GM20000 (cell line): ENCODE measurements around the gene GDF2.

Experiments used
- DNase-seq: peaks from one replicate; pipeline ENCODE4 v3.0.0; 2012; ENCODE audit warnings: low spot score
- TF ChIP-seq, protein P1 (sequence below): IDR thresholded peaks from 2 replicates; pipeline ENCODE4 v1.5.1; 2012; ENCODE audit warnings: mild to moderate bottlenecking, control low read depth; ENCODE audit errors: extremely low read depth, missing control alignments

GDF2 gene

DNA sequence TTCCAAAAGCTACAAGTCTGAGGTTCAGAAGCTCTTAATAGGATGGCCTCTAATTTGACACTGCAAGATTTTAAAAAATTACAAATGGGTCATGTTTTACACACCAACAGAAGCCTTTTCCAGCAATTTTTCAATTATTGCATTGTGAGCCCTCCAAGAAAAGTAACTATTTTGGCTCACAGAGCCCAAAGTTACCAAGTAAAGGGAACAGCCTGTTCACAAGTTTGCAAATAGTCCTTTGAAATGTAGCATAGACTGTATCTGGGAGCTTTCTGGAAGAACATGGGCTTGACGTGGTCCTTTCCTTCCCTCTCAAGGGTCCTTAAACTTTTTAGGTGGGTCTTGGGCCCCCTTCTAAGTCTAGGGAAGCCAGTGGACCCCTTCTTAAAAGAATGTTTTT, 23.5 kb upstream of the GDF2 start:
- no peak for DNase-seq
- TF ChIP-seq, protein P1, sequence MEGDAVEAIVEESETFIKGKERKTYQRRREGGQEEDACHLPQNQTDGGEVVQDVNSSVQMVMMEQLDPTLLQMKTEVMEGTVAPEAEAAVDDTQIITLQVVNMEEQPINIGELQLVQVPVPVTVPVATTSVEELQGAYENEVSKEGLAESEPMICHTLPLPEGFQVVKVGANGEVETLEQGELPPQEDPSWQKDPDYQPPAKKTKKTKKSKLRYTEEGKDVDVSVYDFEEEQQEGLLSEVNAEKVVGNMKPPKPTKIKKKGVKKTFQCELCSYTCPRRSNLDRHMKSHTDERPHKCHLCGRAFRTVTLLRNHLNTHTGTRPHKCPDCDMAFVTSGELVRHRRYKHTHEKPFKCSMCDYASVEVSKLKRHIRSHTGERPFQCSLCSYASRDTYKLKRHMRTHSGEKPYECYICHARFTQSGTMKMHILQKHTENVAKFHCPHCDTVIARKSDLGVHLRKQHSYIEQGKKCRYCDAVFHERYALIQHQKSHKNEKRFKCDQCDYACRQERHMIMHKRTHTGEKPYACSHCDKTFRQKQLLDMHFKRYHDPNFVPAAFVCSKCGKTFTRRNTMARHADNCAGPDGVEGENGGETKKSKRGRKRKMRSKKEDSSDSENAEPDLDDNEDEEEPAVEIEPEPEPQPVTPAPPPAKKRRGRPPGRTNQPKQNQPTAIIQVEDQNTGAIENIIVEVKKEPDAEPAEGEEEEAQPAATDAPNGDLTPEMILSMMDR, result no peak

DNA sequence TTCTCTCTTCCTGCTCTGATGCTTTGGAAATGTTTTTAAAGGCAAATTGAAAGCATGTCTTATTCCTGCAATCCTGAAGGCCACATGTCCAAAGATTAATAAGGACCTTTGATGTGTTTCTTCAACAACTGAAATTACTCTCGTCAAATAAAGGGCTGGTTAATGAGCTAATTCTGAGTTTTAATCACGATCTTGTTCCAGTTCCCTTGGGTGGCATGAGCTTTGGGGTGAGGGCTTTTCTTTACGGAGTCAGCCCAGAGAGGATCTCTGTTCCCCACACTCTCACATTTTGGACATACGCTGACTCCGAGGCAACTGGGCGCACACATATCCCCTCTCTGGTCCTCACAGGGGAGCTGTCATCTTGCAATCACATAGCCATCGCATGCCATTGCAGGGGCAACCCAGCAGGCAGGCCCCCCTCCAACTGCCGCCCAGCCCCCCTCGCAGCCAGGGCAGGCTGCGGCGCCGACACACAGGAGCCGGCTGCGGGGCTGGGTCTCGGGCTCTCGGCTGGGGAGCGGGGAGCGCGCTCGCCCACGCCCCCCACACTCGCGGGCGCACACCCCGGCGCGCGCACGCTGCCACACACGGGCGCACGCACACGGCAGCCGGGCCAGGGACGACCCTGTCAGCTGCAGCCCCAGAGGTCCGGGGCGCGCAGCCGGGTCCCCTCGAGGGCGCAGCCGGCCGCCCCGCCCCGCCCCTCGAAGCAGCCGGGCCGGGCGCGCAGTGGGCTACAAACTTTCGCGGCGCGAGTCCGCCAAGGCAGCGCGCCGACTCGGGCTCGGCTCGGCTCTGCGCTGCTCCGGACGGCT, 22.4 kb upstream of the GDF2 start, which contains the start of gene GDF10:
GDF10 (plus strand) TSS at position 587 of the 818 bp plus-strand sequence. CDS start 455 bp downstream, outside the sequence.
- DNase-seq, result no peak
- TF ChIP-seq, protein P1, result no peak

DNA sequence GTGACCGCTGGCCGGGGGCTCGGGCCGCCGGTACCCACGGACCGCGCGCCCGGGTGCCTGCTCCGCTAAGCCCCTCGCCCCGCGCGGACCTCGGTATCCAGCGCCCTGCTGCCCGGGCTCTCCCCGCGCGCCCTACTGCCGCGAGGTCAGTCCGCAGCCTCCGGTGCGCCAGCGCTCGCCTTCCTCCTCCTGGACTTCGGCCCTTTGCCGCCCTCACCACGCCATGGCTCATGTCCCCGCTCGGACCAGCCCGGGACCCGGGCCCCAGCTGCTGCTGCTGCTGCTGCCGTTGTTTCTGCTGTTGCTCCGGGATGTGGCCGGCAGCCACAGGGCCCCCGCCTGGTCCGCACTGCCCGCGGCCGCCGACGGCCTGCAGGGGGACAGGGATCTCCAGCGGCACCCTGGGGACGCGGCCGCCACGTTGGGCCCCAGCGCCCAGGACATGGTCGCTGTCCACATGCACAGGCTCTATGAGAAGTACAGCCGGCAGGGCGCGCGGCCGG, 21.8 kb upstream of the GDF2 start:
- DNase-seq, result no peak
- TF ChIP-seq, protein P1, result no peak

DNA sequence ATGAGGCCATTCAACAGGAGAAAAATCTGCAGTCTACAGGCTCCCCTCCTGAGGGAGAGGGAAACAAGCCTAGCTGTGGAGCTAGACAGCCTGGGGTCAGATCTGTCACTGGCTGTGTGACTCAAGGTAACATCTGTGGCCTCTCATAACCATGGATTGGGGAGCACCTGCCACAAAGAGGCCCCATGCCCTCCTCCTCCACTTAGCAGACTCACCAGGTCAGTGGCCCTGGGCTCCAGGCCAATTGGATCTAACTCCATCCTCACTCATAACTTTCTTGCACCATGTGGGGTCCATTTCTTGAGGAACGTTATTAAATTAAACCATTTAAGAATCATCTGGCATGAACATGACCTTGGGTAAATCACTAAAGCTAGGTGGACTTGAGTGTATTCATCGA, 20.4 kb upstream of the GDF2 start:
- TF ChIP-seq, protein P1, result no peak
- DNase-seq, result no peak

DNA sequence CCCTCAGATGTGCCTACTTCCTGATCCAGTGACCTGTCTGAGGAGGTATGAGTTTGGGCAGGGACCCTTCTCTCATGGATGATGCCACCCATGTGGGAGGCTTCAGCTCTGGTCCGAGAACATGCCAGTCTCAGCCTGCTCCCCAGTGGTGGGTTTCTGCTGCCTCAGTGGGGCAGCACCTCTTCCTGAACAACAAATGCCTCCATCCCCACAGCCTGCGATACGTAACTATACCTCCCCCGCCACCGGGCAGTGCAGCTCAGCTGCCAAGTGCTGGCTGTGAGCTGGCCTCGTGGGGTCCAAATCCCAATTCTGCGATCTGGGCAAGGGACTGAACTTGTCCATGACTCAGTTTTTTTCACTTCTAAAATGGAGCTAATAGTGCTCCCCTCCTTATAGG, 19.1 kb upstream of the GDF2 start:
- DNase-seq, result no peak
- TF ChIP-seq, protein P1, result no peak

DNA sequence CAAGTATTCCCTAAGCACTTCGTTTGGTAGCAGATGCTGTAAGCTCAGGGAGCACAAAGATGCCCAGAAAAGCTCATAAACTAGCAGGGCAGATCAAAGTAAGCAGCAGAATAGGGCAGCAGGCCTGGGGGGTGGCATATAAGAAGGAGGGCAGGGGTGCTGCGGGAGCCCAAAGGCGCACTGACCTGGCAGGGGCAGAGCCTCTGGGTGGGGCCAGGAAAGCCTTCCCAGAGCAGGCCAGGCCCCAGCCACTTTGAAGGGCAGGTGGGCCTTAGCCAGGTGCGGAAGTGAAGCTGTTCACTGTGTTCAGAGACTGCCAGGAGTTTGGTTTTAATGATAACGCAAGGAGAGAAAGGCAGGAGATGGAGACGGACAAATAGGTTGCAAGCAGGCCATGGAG, 18.4 kb upstream of the GDF2 start:
- TF ChIP-seq, protein P1, result no peak
- DNase-seq, result no peak

DNA sequence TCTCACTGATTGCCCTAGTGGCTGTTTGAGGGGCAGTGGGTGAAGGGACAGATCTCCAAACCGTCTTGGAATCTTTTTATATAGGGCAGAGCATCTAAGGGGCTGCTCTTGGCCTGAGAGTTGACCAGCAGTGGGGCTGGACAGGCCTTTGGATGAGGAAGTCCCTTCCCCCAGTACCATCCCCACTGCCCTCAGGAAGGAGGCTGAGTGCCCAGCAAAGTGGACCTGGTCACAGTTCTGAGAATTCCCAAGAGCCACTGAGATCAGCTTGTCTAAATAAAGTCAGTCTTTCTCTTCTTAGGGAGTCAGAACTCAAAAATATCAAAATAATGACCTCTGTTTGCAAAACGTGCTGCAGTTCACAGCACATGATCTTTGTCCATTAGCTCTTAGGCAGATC, 16.7 kb upstream of the GDF2 start:
- TF ChIP-seq, protein P1, result no peak
- no peak for DNase-seq
